SW480 (cell line): Measurements from ENCODE around the gene MRM1.

Experiments
- DNase-seq: peaks from one replicate; pipeline ENCODE4 v3.0.0-alpha.2; 2016; ENCODE audit warnings: low spot score

The MRM1 gene

GRCh38 chr17:36601303-36602029, at the start of gene MRM1:
Gene MRM1 (plus strand): TSS chr17:36601583. CDS start chr17:36601811, 228 bp downstream.
- peak; percentile 90 for DNase-seq

- DNase-seq: no peak
These were observed 47.9 kb upstream of the MRM1 start for GRCh38 chr17:36553459-36553858.

- no peak for DNase-seq
These were observed 35.3 kb upstream of the MRM1 start for GRCh38 chr17:36566081-36566480.

GRCh38 chr17:36575028-36575427, 26.4 kb upstream of the MRM1 start:
- no peak for DNase-seq

- DNase-seq: no peak
These were observed 24.6 kb upstream of the MRM1 start for GRCh38 chr17:36576793-36577192.

GRCh38 chr17:36578671-36579070, 22.7 kb upstream of the MRM1 start:
- no peak for DNase-seq

GRCh38 chr17:36583787-36584186, 17.6 kb upstream of the MRM1 start:
- DNase-seq: no peak

GRCh38 chr17:36586138-36586537, 15.2 kb upstream of the MRM1 start:
- DNase-seq: no peak

GRCh38 chr17:36590082-36590481, 11.3 kb upstream of the MRM1 start:
- DNase-seq: no peak

- peak; percentile 73 for DNase-seq
These were observed 9.7 kb upstream of the MRM1 start, which contains the start of gene DHRS11 for GRCh38 chr17:36591434-36592315. Gene DHRS11 (plus strand): TSS chr17:36591879. CDS start chr17:36592010, 131 bp downstream.

- peak; percentile 43 for DNase-seq
These were observed 9.1 kb upstream of the MRM1 start for GRCh38 chr17:36592316-36592715.

- peak; percentile 10 for DNase-seq
These were observed 8.6 kb upstream of the MRM1 start for GRCh38 chr17:36592716-36593321.

GRCh38 chr17:36593656-36594316, 7.6 kb upstream of the MRM1 start:
- DNase-seq: no peak

GRCh38 chr17:36594626-36595401, 6.6 kb upstream of the MRM1 start:
- DNase-seq: no peak

GRCh38 chr17:36597226-36597625, 4.2 kb upstream of the MRM1 start:
- DNase-seq: no peak

GRCh38 chr17:36597866-36598777, 3.3 kb upstream of the MRM1 start:
- DNase-seq: no peak

GRCh38 chr17:36598951-36599401, 2.4 kb upstream of the MRM1 start:
- no peak for DNase-seq

- DNase-seq: no peak
These were observed 1.7 kb upstream of the MRM1 start for GRCh38 chr17:36599546-36600250.

- DNase-seq: no peak
These were observed 918 bp upstream of the MRM1 start for GRCh38 chr17:36600465-36600864.

- DNase-seq: no peak
These were observed 464 bp upstream of the MRM1 start for GRCh38 chr17:36600936-36601302.
